Mucosa of rectum (tissue), 2 donors: ENCODE results near the gene SLC35A5.

ENCODE experiments used
- H3K27ac ChIP-seq, 2 donors: one replicate each; pipeline ENCODE4 v1.7.0; 2013; ENCODE audit warnings: inconsistent platforms in 2 of 2, low read depth in 2 of 2, low read length in 2 of 2
- H3K27me3 ChIP-seq, 2 donors: one replicate each; pipeline ENCODE4 v1.7.0; 2013; ENCODE audit warnings: low read length in 2 of 2; ENCODE audit not compliant: control insufficient read depth in 2 of 2, insufficient read depth in 2 of 2
- H3K36me3 ChIP-seq, 2 donors: one replicate each; pipeline ENCODE4 v1.7.0; 2013; ENCODE audit warnings: low read length in 2 of 2; ENCODE audit not compliant: control insufficient read depth in 2 of 2, insufficient read depth in 2 of 2
- H3K4me1 ChIP-seq, 2 donors: one replicate each; pipeline ENCODE4 v1.7.0; 2013; ENCODE audit warnings: low read length in 2 of 2, mild to moderate bottlenecking in 1 of 2; ENCODE audit not compliant: control insufficient read depth in 2 of 2, insufficient read depth in 2 of 2
- H3K4me3 ChIP-seq, 2 donors: one replicate each; pipeline ENCODE4 v1.7.0; 2013; ENCODE audit warnings: low read length in 2 of 2
- H3K9ac ChIP-seq, 2 donors: one replicate each; pipeline ENCODE4 v1.7.0; 2013; ENCODE audit warnings: low read length in 2 of 2, low read depth in 1 of 2, mild to moderate bottlenecking in 1 of 2
- H3K9me3 ChIP-seq, 2 donors: one replicate each; pipeline ENCODE4 v1.7.0; 2013; ENCODE audit warnings: low read length in 2 of 2; ENCODE audit not compliant: control insufficient read depth in 2 of 2
- donor health status: healthy.
- donor health status: Normal muscosa, but diverticular disease.

SLC35A5 gene

DNA sequence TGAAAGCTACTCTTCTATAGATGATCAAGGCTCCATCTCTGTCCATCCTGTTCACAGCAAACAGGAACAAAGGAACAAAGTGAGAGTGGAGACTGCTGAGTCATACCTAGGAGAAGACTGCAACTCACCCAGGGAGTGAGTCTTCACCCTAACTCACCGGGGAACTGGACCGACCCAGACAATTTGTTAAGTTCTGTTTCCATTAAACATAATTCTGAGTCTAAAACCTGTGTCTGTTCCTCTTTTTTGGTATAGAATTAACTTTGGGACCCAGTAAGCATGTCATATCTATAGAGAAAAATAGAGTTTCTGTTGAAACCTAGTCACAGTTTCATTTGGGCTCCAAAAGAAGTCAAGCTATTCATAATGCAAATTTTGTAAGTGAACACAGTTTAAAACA is 57.5 kb downstream of the SLC35A5 start:
- Histone ChIP-seq H3K27ac (no peak overlapping the region), H3K36me3 (no peaks in the 10 kb centered on the region), H3K9ac (no peak overlapping the region), H3K4me3 (no peak overlapping the region), H3K9me3 (no peaks in the 10 kb centered on the region), H3K27me3 (no peaks in the 10 kb centered on the region), H3K4me1 (no peaks in the 10 kb centered on the region)

DNA sequence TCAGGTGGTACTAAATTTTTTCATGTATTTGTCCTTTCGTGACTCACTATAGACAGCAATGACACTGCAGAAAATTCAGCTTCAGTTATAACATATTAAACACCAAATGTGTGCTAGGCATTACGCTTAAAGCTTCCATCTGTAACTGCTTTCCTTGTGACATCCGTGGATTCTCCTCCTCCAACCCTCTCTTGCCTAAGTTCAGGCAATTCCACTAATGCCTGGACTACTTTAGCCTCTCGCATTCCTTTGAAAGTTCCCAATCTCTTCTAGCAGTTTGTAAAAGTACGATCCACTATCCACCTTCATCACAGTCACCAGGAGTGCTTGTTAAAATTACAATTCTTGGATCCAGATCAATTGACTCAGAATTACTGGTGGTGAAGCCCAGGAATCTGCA is 61.4 kb downstream of the SLC35A5 start:
- Histone ChIP-seq H3K9me3 (no peaks in the 10 kb centered on the region), H3K27ac (no peak overlapping the region), H3K36me3 (no peaks in the 10 kb centered on the region), H3K27me3 (no peaks in the 10 kb centered on the region), H3K9ac (no peak overlapping the region), H3K4me1 (no peaks in the 10 kb centered on the region), H3K4me3 (no peak overlapping the region)

DNA sequence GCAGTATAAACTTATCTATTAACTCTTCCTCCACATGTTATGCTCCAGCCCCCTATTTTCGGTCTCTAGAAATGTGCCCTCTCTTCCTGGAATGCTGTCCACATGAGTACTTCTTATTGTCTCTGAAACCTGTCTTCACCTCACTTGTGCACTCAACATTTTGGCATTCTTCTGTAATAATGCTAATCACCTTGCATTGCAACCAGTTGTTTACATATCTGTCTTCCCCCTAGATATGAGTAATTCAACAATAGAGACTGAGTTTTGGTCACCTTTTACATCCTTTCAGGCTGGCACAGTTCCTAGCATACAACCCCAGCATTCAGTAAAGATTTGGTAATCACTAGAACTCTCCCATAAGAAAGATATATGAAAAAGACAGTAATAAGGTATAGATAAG is 61.9 kb downstream of the SLC35A5 start:
- no peaks in the 10 kb centered on the region for H3K27me3 ChIP-seq
- no peak overlapping the region for H3K4me3 ChIP-seq
- H3K27ac ChIP-seq: no peak overlapping the region
- no peak overlapping the region for H3K9ac ChIP-seq
- no peaks in the 10 kb centered on the region for H3K4me1 ChIP-seq
- no peaks in the 10 kb centered on the region for H3K9me3 ChIP-seq
- no peaks in the 10 kb centered on the region for H3K36me3 ChIP-seq

DNA sequence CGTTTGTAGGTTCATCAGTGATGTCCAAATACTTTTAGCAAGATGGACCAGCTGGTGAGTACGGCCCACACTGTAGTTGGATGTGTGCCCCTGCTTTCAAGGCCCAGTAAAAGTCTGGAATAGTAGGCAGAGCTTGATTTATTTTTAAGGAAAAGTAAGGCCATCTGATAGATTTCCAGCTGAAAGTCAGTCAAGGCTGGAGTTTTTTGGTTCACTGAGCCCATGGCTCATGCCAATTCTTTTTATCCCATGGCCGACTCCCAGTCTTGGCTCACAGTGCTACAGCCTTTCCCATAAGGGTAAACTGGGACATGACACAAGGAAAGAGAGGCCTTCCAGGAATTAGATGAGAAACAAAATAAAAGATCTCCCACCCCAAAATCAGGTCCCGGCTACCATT is 65.6 kb downstream of the SLC35A5 start:
- Histone ChIP-seq H3K9me3 (no peaks in the 10 kb centered on the region), H3K4me1 (no peaks in the 10 kb centered on the region), H3K36me3 (no peaks in the 10 kb centered on the region), H3K27me3 (no peaks in the 10 kb centered on the region), H3K4me3 (no peak overlapping the region), H3K27ac (no peak overlapping the region), H3K9ac (no peak overlapping the region)

DNA sequence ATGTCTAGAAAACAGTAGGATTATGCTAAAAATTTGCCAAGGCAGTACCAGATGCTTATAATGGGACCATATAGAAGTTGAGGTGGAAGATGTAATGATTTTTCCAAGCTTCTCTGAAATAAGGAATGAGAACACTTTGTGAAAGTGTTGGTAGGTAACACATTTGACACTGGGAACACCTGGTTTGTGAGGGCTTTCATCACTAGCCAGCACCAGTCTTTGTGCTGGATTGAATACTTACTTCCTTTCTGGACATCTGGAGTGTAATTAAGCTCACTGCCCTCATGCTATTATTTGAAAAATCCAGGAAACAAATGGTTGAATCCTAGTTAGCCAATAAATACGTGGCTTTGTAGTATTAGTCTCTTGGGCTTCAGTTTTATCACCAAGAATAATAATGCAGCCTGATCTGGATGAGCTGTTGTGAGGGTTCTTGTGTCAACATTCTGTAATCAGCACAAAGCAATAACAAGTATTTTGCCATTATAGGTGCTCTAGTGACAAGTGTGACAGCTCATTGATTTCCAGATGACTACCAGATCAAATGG is 66.1 kb downstream of the SLC35A5 start:
- no peaks in the 10 kb centered on the region for H3K4me1 ChIP-seq
- H3K36me3 ChIP-seq: no peaks in the 10 kb centered on the region
- no peaks in the 10 kb centered on the region for H3K27me3 ChIP-seq
- H3K4me3 ChIP-seq: no peak overlapping the region
- H3K27ac ChIP-seq: no peak overlapping the region
- no peaks in the 10 kb centered on the region for H3K9me3 ChIP-seq
- no peak overlapping the region for H3K9ac ChIP-seq

DNA sequence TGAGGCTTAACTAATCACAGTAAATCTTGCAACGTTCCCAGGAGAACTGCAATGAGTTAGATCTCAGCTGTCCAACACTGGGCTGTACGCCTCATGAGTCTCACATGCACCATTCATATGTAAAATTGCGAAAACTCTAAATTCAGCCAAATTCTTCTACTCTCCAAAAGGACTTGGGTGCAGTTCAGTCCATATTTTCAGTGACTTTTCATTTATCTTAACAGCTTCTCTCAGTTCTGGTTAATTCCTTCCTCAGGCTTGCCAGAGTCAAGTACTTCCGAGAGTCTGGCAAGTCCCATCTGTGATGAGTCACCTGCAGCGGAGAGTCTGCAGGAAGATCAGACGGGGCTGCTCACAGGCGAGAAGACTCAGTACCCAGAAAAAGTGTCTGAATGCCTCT is 67.6 kb downstream of the SLC35A5 start:
- H3K9me3 ChIP-seq: no peaks in the 10 kb centered on the region
- H3K27me3 ChIP-seq: no peaks in the 10 kb centered on the region
- H3K4me1 ChIP-seq: no peaks in the 10 kb centered on the region
- H3K9ac ChIP-seq: no peak overlapping the region
- H3K27ac ChIP-seq: no peak overlapping the region
- no peaks in the 10 kb centered on the region for H3K36me3 ChIP-seq
- no peak overlapping the region for H3K4me3 ChIP-seq

DNA sequence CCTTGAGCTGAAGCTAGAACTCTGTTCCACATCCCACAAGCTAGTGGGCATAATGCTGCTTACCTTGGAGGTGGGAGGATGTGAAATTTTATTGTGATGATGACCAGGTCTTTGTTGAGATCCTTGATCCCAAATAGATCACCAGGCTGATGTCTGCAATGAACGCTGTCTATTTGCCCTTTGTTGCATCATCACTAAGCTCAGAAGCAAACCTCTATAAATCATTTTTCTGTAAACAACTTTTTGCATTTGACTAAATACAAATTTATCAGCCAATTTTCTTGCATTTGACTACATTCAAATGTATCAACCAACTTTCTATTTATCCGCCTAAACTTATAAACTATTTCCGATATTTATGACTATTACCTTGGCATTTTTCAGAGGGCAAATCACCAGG is 69.4 kb downstream of the SLC35A5 start:
- no peak overlapping the region for H3K27ac ChIP-seq
- no peaks in the 10 kb centered on the region for H3K9me3 ChIP-seq
- no peaks in the 10 kb centered on the region for H3K36me3 ChIP-seq
- no peak overlapping the region for H3K4me3 ChIP-seq
- no peak overlapping the region for H3K9ac ChIP-seq
- no peaks in the 10 kb centered on the region for H3K27me3 ChIP-seq
- no peaks in the 10 kb centered on the region for H3K4me1 ChIP-seq

DNA sequence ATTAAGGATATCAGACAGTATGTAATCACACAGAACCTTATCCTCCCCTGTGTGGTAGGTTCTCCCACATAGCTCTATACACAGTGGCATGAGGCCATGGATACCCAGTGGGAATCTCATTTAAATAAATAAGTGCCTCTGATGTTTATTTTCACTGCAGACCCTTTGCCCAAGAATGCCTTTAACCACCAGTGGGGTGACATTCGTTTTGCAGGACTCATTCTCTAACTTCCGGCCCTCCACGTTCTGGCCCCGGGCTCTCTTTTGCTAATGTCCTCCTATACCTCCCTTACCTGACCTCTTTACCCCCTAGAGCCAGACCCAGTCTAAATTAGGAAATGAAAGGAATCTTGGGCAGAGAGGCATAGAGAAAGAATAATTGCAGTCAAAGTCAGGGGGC is 70.8 kb downstream of the SLC35A5 start:
- no peak overlapping the region for H3K27ac ChIP-seq
- H3K36me3 ChIP-seq: no peaks in the 10 kb centered on the region
- no peaks in the 10 kb centered on the region for H3K27me3 ChIP-seq
- H3K4me3 ChIP-seq: no peak overlapping the region
- no peak overlapping the region for H3K9ac ChIP-seq
- no peaks in the 10 kb centered on the region for H3K4me1 ChIP-seq
- H3K9me3 ChIP-seq: no peaks in the 10 kb centered on the region

DNA sequence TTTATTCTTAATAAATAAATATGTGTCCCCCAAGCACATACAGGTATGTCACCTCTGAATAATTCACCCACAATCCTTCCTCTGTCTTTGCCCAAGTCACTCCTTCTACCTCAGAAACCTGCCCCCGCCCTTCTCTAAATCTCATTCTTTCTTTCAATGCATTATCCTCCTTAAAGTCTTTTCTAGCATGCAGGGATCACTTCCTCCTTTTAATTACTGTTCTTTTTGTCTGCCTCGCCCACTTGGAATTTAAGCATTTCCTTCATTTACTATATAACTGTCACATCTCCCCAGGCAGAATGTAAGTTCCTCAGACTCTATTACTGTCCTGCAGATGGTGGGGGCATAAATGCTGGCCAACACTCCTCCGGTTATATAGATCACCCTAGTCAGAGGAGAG is 71.3 kb downstream of the SLC35A5 start:
- H3K9ac ChIP-seq: no peak overlapping the region
- no peak overlapping the region for H3K27ac ChIP-seq
- H3K27me3 ChIP-seq: no peaks in the 10 kb centered on the region
- no peaks in the 10 kb centered on the region for H3K4me1 ChIP-seq
- no peaks in the 10 kb centered on the region for H3K9me3 ChIP-seq
- no peak overlapping the region for H3K4me3 ChIP-seq
- no peaks in the 10 kb centered on the region for H3K36me3 ChIP-seq

DNA sequence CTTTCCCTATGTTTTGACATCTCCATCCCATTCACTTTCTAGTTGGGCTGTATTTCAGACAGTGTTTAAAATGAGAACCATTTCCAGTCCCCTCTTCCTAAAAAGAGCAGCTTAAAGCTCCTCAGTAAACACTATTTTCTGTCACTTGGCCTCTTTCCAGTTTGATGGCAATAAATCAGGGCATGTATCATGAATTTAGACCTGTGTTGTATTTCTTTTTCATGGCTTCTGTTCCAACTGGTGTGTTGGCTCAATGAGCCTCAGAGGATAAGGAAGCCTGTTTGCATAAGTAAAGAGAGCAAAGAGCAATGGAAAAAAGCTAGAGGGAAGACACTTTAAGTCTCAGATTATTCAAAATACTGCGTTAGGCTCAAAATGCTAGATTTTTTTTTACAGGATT is 71.9 kb downstream of the SLC35A5 start:
- no peak overlapping the region for H3K27ac ChIP-seq

More for the DNA sequence above, 71.9 kb downstream of the SLC35A5 start:
- H3K9ac ChIP-seq: no peak overlapping the region
- H3K9me3 ChIP-seq: no peaks in the 10 kb centered on the region
- H3K36me3 ChIP-seq: no peaks in the 10 kb centered on the region
- H3K27me3 ChIP-seq: no peaks in the 10 kb centered on the region
- H3K4me3 ChIP-seq: no peak overlapping the region
- H3K4me1 ChIP-seq: no peaks in the 10 kb centered on the region
